CD4-positive, alpha-beta T cell treated with Interleukin-4 for 4 hours (primary cell): ENCODE data around the gene CDC6.

Source experiments
- DNase-seq: peaks from one replicate; pipeline ENCODE4 v3.0.0-alpha.2; 2020

The CDC6 gene

DNA sequence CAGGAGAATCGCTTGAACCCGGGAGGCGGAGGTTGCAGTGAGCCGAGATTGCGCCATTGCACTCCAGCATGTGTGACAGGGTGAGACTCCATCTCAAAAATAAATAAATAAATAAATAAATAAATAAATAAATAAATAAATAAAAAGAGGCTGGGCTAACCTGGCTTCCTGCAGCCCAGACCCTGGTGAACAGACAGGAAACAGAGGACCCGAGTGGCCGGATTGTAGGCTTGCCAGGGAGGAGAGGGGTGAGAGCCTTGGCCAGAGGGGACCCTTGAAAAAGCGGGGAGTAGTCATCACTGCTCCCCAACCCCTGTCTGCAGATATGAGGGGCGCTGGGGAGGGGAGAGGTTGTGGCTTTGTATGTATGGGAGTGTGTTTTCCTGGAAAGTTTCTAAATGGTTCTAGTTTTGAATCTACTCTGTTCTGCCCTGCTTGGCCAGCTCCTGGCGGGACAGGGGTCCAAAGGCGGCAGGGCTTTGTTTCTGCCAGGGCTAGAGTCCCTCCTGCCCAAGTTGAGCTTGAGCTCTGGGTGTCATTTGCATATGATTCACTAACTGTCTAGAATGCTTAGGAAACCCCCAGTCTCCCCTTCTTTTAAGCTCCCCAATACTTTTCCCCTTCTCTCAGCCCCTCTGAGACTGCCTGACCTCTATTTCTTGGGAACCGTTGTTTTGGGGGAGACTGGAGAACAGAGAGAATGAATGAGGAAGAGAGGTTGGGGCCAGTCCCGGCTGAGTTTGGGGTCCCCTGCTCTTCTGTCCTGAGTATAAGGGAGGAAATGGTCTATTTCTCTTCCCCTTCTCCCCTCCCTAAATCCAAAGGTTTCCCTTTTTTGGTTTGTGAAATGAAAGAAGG, 37.7 kb downstream of the CDC6 start:
- DNase-seq: peak; percentile 72

DNA sequence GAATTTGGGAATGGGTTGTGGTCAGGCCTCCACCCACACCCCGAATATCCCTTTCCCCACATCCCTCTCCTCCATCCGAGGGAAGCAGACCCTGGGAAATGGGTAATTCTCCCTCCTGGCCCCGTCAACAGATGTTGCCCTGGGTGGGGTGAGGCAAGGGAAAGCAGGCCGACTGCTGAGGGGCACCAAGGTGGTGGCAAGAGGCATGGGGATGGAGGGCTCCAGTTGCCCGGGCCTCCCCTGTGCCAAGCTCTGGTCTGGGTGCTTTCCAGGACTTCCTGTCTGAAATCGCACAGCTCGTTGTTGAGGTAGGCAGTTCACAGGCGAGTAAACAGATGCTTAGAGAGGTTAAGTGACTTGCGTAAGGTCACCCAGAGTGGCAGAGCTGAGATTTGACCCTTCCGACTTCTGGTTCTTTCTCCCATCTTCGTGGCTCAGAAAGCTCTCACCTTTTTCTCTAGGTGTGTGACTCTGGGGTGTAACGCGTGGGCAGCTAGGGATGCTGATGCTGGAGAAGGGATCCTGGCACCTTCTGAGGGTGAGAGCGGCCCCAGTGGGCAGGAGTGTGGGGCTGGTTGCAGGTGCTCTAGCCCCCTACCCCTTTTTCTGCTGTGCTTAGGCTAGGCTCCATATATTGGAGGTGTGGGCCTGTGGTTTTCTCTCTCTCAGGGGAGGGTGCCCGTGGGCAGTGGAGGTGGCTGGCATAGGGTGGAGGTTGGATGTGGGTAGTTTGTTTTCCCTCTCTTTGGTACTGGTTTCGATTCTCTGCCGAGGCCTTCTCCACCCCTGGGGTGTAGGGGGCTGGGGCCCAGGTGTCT, 38.5 kb downstream of the CDC6 start:
- peak; percentile 73 for DNase-seq

DNA sequence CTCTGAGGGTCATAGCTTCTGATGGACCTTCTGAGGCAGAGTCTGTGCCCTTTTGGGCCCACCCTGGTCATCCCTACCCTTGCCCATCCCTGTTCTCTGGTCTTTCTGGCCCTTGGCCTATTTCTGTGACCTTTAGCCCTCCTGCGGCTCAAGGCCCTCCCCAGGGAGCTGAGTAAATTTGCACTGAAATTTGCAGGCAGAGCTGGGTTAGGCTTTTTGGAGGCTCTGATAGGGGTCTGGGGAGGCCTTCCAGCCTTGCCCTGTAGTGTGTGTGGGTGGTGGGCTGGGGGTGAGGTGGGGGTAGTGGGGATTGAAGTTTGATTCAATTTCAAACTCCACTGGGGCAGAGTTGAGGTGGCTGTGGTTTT, 39.1 kb downstream of the CDC6 start:
- no peak for DNase-seq

DNA sequence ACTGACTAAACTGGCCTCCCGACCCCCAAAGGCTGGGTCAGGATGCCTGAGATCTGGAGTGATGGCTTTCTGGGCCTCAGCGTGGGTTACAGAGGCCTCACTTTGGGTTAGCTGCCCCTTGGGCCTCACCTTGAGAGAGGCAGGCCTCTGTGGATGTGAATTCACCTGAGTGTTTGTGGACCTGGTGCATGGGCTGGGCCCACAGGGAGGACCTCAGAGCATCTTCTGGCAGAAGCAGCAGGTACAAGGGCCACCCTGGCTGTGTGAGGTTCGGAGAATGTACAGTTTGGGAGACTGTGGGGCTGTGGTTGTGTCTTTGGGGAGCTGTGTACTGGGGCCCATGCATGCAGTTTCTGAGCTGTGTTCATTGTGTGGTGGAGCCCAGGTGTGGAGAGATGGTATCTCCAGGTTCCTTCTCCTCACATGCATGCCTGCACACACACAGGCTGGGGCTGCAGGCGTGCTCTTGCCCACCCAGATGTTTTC, 39.6 kb downstream of the CDC6 start:
- no peak for DNase-seq

DNA sequence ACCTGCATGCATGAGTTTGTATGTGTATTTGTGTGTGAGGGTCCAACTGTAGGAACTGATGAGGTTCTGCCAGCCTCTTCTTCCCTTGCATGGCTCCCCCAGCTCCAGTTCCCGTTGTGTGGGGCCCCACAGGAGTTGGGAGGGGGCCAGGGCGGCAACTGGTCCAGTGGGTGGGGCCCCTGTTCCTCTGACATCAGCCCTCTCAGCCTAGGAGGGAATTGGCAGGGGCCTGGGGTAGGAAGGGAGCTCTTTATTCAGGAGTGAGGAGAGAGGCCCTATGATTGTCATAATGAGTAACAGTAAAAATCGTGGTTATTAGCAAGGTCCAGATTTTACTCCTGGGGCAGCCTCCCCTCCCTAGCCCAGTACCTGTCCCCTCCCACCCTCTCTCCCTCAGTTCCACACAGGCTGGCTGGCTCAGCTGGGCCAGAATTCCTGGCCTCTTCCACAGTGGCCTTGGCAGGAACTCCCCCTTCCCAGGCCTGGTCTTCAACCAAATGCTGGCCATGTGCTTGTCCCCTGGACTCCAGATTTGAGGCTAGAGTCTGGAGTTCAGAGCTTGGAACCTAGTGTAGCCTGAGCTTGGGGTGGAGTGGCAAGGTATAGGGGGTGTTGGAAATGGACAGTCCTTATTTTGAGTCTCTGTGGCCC, 40.2 kb downstream of the CDC6 start:
- no peak for DNase-seq

DNA sequence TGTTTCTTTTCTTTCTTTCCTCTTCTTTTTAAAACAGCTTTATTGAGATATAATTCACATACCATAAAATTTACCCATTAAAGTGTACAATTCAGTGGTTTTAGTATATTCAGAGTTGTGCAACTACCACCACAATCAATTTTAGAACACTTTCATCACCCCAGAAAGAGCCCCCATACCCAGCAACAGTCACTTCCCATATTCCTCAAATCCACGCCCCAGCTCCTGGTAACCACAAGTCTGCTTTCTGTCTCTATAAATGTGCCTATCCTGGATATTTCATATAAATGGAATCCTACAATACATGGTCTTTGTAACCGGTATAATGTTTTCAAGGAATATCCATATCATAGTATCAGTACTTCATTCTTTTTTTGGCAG, 40.7 kb downstream of the CDC6 start:
- no peak for DNase-seq

DNA sequence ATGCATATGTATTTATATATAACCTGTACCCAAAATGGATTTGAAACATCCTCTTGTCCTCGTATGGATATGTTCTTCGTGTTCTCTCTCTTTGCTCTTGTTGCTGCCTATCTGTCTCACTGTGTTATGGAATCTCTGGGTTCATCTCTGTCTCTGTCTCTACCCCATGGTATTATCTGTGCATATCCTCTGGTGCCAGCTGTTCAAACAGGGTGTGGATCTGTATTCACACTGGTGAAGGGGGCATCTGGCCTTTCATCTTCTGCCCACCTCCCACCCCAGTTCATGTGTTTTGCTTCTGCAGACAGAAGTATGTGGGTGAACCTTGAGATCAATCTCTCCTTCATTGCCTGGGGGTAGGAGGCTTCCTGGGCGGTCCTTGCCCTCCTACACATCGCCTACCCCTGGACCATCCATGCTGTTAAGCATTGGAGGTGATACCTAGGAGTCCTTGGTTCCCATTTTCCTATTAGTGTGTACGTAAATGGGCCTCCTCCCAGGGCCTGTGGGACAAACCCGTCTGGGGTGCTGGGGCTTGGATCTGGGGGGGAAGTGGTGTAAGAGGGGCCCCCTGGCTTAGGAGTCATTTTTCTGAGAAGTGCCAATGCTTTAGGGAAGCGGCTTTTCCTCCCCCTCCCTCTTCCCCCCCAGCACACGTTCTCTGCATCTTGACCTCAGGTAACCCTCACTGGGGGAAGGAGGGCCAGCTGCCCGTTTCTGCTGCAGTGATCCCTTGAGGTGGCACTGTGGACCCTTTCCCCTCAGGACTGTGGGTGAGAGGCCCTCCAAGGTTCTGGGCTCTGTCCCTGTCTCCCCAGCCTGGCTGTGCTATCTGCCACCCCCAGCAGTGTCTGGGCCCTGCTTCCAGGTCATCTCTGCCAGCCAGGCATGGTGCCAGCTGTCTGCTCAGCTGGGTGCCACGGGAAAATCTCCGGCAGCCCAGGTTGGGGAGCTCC, 42.4 kb downstream of the CDC6 start:
- peak; percentile 41 for DNase-seq

DNA sequence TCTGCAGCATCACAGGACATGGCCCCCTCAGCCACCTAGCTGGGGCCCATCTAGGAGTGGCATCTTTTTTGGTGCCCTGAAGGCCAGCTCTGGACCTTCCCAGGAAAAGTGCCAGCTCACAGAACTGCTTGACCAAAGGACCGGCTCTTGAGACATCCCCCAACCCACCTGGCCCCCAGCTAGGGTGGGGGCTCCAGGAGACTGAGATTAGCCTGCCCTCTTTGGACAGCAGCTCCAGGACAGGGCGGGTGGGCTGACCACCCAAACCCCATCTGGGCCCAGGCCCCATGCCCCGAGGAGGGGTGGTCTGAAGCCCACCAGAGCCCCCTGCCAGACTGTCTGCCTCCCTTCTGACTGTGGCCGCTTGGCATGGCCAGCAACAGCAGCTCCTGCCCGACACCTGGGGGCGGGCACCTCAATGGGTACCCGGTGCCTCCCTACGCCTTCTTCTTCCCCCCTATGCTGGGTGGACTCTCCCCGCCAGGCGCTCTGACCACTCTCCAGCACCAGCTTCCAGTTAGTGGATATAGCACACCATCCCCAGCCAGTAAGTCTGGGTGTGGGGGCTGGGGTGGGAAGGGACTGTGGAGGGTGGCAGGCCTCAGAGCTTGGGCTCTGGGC, 43.3 kb downstream of the CDC6 start:
- DNase-seq: no peak

DNA sequence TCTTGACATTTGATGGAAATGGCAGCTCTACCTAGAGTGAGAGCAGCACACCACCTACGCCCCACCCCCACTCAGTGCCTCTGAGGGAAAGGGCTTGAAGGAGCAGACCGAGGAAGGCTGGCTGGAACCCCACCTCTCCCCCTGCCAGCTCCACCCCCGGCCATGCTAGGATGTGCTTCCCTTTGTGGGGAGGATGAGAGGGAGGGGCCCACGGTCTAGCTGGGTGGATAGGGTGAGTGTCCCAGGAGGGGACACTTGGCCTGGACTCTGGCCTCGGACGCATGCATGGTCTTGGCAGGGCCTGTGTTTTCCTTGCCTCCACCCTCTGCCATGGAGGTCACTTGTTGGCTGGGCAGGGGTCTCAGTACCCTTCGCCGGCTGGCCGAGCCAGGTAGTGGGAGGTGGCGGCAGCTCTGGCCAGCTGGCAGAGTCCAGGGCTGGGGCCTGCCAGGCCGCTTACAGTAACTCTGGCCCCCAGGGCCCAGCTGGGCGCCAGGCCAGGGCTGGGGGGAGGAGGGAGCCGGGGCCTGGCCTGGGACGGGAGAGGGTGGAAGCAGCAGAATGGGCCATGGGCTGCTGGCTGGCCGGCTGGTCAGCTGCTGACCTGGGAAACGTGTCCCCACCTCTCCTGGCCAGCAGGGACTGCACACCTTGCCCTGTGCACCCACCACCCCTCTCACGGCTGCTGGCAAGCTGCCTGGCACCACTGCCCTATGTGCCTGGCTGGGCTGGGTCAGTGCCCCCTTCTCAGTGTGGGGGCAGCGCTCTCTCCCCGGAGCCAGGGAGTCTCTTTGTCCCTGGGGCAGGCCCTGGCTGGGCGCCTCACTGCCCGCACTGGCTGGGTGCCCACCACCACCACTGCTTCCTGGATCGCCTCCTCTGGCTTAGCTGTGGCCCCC, 44.3 kb downstream of the CDC6 start:
- DNase-seq: no peak

DNA sequence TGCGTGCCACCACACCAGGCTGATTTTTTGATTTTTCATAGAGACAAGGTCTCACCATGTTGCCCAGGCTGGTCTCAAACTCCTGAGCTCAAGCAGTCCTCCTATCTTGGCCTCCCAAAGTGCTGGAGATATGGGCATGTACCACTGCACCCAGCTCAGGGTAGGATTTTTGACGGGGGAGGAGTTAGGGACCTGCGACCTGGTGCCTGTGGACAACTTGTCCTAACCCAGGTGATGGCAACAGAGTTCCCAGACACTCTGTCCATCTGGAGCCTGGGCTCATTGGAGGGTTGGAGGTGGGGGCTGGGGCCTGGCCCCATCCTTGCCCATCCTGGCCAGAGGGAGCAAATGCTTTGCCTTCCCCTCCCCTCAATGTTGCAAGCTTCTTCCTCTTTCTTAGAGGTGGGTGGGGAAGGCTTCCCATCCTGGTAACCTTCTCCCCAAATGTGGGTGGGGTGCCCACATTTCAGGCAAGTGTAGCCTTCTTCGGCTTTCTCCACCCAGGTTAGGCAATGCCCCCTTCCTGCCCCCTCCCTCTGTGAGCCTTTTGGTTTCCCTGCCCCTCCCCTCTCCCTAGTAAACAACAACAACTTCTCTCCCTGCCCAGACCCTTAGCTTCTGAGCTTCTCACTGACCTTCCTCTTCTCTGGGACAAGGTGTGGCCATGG, 46.2 kb downstream of the CDC6 start:
- no peak for DNase-seq

DNA sequence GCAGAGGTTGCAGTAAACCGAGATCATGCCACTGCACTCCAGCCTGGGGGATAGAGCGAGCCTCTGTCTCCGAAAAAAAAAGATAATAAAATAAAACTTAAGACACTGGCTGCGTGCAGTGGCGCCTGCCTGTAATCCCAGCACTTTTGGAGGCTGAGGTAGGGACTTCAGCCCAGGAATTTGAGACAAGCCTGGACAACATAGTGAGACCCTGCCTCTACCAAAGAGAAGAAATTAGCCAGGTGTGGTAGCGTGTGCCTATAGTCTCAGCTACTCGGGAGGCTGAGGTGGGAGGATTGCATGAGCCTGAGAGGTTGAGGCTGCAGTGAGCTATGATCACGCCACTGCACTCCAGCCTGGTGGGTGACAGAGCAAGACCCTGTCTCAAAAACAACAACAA, 47.9 kb downstream of the CDC6 start:
- DNase-seq: no peak

DNA sequence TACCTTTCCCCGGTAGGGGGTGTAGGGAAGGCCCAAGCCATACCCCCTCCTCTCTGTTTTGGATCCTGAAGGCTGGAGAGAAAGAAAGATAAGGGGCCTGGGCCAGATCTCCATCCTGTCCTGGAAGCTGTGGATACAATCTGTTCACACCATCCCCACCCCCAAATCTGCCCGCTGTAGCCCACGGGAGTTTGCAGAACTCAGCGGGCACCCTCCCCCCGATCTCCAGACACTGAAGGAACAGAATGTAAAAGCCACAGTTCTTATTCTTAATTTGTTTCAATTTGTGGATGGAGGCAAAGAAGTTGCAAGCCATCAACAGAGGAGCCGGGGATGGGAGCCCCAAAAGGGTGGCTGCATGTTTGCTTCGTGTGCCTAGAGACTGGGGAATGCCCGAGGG, 49.7 kb downstream of the CDC6 start:
- DNase-seq: no peak

DNA sequence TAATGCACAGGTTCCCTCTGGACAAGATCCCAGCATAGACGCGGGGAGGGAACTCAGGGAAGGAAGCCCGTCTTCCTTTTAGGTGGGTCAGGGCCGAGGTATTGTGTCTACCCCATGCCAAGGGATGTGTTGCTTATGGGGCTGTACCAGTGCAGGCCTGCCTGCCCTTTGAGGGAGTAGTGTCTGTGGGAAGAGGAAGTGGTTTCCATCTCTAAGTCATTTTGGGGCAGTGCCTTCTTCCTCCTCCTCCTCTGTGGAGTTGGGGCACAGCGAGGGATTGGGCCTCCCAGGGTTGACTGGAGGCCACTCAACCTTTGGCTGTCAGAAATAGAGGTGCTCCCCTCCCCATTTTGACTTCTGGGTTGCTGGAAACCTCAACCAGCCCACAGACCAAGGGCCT, 50.4 kb downstream of the CDC6 start:
- DNase-seq: no peak

DNA sequence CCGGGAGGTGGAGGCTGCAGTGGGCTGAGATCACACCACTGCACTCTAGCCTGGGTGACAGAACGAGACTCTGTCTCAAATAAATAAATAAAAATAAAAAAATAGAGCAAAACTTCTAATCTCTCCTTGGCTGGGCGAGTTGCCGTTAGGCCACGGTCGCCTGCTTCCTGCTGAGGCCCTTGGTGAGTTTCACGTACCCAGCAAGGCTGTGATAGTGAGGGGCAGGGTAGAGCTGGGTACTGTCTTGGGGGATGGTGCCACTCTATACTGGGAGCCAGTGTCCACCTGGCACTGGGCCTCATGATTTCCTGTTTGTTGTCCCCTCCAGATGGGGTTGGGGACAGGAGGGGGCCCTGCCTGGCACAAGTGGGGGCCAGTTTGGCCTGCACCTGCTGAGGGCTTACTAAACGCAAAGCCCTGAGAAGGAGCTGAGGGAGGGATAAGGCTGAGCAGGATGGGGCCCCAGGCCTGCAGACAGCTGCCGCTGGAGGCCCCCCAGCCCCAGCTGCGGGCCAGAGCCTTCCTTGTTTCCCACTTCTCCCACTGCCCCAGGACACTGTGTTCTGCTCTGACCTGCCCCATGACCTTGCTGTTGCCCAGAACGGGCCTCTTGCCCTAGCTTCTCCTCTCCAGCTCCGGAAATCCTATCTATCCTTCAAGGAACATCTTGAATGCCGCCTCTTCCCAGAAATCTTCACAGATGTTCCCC, 51.4 kb downstream of the CDC6 start:
- no peak for DNase-seq

DNA sequence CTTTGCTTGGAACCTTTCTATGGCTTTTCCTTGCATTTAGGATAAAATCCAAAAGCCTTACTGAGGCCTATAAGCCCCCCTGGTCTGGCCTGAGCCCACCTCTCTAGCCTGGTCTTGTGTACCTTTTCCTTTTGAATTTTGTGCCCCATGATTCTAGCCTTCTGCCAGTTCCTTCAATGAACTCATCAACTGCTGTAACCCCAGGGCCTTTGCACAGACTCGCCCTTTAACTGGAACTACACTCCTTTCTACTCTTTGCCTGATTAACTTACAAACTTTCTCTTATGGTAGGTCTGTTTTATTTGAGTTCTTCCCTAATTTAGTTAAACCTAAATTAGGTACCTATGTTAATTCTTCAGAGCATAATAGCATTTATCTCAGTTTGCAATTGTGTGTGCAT, 52.6 kb downstream of the CDC6 start:
- no peak for DNase-seq

DNA sequence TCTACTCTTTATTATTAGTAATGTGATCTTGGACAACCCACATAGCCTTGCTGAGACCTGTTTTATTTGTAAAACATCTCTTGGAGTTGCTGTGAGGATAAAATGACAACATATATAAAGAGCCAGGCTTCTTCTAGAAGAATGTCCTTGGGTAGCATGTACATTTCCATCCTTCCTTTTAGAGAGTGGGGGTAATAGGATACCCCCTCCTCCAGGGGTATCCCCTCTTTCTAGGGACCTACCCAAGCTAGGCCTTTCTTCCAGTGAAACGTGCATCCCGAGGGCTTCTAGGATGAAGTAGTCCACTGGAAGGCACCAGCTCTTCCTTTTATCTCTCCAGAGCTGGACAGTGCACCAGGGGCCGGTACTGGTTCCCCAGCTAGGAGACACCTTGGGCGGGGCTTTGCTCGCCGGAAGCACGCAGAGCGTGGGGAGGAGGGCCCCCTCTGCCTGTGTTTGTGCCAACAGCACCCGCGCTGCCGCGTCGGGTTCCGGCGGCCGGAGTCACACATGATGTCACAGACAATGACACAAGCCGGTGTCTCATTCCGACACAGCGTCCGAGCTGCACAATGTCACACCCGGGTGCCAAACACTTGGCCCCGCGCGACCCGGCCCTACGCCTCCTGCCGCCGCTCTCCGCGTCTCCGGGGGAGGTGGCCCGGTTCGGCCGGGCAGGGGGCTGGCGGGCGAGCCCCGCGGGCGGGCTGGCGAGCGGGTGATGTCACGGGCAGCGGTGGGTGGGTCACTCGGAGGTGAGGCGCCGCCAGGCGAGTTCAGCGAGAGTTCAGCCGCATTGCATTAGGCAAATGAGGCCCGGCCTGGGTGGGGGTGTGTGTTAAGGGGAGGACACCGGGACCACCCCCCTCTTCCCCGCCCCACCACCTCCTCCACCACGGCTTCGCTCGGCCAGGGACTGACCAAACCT, 53.5 kb downstream of the CDC6 start:
- peak; percentile 86 for DNase-seq

DNA sequence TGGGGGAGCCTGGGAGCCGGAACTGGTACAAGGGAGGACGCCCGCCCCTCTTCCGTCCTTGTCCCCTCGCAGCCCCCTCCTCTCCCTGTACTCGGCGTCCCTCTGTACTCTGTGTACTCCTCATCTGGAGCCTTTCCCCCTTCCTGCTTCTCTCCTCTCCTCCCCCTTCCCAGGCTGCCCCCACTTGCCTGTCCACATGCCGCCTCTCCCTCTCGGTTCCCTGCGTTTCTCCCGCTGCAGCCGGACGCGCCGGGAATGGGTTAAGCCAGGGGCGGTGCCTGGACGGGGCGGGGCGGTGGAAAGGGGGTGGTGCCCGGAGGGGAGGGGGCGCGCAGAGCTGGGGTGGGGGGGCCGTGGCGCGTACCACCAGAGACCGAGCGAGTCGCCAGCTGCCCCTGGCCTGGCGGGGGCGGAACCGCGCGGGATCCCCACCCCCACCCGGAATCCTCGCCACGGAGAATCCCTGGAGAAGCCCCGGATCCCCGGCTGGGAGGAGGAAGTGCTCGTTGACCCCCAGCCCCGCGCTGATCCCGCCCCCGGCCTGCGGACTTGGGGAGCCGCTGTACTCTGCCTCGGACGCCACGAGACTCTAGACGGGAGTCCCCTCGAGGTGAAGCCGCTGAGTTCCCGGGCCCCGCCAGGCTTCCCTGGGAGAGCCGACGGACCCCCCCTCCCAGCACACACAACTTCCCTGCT, 54.3 kb downstream of the CDC6 start:
- no peak for DNase-seq
